Left lung (tissue), 10 donors: ENCODE measurements around the gene LSM4. TPM values are rescaled to one million over a fixed set of nuclear protein-coding genes. Genes with fewer than 3 reads are reported as not detected.

Source experiments
- ATAC-seq: fragments of 200-7000 bp; cut with Tn5 transposase; one replicate; pipeline ENCODE4 v1.9.1; 2020; ENCODE audit warnings: moderate library complexity
- DNase-seq, 4 donors: peaks; one replicate each; pipeline ENCODE4 v3.0.0-alpha.2; 2013 to 2020
- H3K27ac ChIP-seq, 2 donors: fragments of 200-600 bp; sonication (generic) in 1 of 2; one replicate each; pipeline versions ENCODE4 v1.5.0 to v1.8.0; 2020 to 2021
- H3K27me3 ChIP-seq, 2 donors: fragments of 200-600 bp; sonication (generic) in 1 of 2; one replicate each; pipeline versions ENCODE4 v1.5.0 to v1.8.0; 2020 to 2021
- H3K36me3 ChIP-seq, 2 donors: fragments of 200-600 bp; sonication (generic) in 1 of 2; one replicate each; pipeline versions ENCODE4 v1.5.0 to v1.8.0; 2020 to 2021
- H3K4me1 ChIP-seq, 2 donors: fragments of 200-600 bp; one replicate each; pipeline ENCODE4 v1.8.0; 2021
- H3K4me3 ChIP-seq, 2 donors: fragments of 200-600 bp; sonication (generic) in 1 of 2; one replicate each; pipeline versions ENCODE4 v1.5.0 to v1.8.0; 2020 to 2021; ENCODE audit warnings: mild to moderate bottlenecking in 1 of 2
- H3K9me3 ChIP-seq, 2 donors: fragments of 200-600 bp; sonication (generic) in 1 of 2; one replicate each; pipeline versions ENCODE4 v1.5.0 to v1.8.0; 2020 to 2021
- intact Hi-C, 2 donors: fragments of 100-400 bp; cut with DNase I; formaldehyde crosslinking; loops; one replicate each; pipeline versions ENCODE4 v1.11.2 to v1.14.2; 2022
- polyA plus RNA-seq, 6 donors: library from polyadenylated mRNA; unstranded; fragments of 120-200 nt; gene quantifications; one replicate each; pipeline ENCODE4 v1.2.1, GENCODE V29; 2013; ENCODE audit not compliant: insufficient read length in 6 of 6
- total RNA-seq, 2 donors: library from RNA; stranded (reverse); fragmentation: NEBNext Ultra II Directional; extraction: Animal tissue kit (Norgen Biotek cat#: 25700); gene quantifications; one replicate each; pipeline ENCODE4 v1.2.1, GENCODE V29; 2021
- TF ChIP-seq, protein P1 (sequence below), 2 donors: fragments of 200-600 bp; sonication (generic) in 1 of 2; IDR thresholded peaks; one replicate each; pipeline versions ENCODE4 v1.5.0 to v1.8.0; 2021; ENCODE audit warnings: antibody characterized with exemption in 2 of 2
- donor health status: DM: no; HTN: yes; CAD: no.
- donor health status: DM: no; HTN: no; CAD: no.

The LSM4 gene
- total and polyA plus RNA-seq, 8 donors, result 72.7 to 121 (median 84.8) TPM

- no peak for ATAC-seq
- peaks cover 23 to 65% of the 10 kb centered on the region in 2 donors for H3K4me1 ChIP-seq
- no peak overlapping the region for H3K4me3 ChIP-seq
These were observed 4.7 kb downstream of the LSM4 start for GRCh38 chr19:18317961-18318800.

DNA sequence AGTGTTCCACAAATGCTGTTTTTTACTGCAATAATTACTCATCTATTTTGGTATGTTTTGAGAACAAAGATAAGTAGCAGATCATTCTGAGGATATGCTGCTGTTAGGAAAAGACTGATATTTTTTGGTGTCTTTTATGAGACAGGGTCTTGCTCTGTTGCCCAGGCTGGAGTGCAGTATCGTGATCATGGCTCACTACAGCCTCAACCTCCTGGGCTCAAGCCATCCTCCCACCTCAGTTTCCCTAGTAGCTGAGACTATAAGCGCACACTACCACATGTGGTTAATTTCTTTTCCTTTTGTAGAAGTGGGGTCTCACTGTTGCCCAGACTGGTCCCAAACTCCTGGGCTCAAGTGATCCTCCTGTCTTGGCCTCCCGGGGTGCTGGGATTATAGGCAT lies 9.5 kb downstream of the LSM4 start:
- ATAC-seq (no peak), DNase-seq (no peak)
- Histone ChIP-seq H3K4me1 (peaks cover 0 to 22% of the 10 kb centered on the region in 2 donors), H3K27me3 (no peaks in the 10 kb centered on the region), H3K36me3 (peaks cover 0 to 63% of the 10 kb centered on the region in 2 donors), H3K27ac (peak overlapping the region in 1 of 2 donors; percentile 45), H3K4me3 (no peak overlapping the region), H3K9me3 (no peaks in the 10 kb centered on the region)
- TF ChIP-seq, protein P1, sequence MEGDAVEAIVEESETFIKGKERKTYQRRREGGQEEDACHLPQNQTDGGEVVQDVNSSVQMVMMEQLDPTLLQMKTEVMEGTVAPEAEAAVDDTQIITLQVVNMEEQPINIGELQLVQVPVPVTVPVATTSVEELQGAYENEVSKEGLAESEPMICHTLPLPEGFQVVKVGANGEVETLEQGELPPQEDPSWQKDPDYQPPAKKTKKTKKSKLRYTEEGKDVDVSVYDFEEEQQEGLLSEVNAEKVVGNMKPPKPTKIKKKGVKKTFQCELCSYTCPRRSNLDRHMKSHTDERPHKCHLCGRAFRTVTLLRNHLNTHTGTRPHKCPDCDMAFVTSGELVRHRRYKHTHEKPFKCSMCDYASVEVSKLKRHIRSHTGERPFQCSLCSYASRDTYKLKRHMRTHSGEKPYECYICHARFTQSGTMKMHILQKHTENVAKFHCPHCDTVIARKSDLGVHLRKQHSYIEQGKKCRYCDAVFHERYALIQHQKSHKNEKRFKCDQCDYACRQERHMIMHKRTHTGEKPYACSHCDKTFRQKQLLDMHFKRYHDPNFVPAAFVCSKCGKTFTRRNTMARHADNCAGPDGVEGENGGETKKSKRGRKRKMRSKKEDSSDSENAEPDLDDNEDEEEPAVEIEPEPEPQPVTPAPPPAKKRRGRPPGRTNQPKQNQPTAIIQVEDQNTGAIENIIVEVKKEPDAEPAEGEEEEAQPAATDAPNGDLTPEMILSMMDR (IDR thresholded peaks at IDR 0.05), result no peak
- intact Hi-C loops, result no loop called here

More at GRCh38 chr19:18317961-18318800, 4.7 kb downstream of the LSM4 start:
- Histone ChIP-seq H3K27ac (peak overlapping the region; percentile 81 to 91), H3K36me3 (peaks cover 0 to 16% of the 10 kb centered on the region in 2 donors), H3K27me3 (no peaks in the 10 kb centered on the region), H3K9me3 (no peaks in the 10 kb centered on the region)
- TF ChIP-seq, protein P1 (IDR thresholded peaks at IDR 0.05), result no peak
- intact Hi-C loops, result no loop called here
- peak in 3 of 4 donors; percentile 26 to 85 (median 68) for DNase-seq

DNA sequence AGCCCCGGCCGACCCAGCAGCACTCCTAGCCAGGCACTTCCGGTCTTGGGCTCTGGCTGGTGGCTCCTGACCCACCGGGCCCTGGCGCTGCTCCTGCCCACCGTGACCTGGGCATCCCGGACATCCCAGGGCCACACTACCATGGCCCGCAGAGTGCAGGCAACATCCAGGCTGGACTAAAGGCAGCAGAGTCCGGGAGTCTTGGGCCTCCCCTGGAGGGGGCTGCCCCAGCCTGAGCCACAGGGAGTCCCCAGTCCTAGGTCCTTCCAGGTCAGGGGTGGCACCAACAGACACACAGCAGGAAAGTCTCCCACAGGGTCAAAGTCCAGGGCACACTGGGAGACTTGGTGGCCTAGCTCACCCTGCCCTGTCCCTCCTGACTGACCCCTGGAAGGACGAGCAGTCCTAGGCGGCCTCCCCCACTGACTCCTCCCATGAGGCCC lies 10.8 kb downstream of the LSM4 start:
- peaks cover 0 to 76% of the 10 kb centered on the region in 2 donors for H3K36me3 ChIP-seq

DNA sequence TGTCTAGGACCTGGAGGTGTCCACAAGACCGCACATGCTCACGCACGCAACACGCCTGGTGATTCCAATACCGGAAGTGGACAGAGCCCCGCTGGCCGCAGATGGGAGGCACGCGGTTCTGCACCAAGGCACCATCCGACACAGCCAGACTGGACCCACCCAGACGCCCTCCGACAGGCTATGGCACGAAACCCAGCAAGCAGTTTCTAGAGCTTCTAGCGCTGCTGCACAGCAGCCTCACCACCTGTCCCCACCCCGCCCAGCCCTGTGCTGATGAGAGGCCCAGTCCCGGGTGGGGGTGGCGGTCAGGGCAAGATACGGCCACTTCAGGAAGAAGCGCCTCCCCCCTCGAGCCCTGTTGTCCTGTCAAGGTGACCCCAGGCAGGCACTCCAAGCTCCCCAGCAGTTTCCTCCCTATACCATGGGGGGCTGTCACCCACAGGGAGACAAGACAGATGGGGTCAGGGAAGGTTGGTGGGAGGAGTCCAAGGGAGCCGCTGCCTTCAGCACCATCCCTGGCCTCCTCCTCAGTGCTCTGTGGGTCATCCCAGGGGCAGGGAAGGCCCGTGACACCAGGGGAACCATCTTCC lies 11.3 kb downstream of the LSM4 start:
- Histone ChIP-seq H3K9me3 (no peaks in the 10 kb centered on the region), H3K4me3 (no peak overlapping the region), H3K27me3 (no peaks in the 10 kb centered on the region), H3K4me1 (peaks cover 2 to 11% of the 10 kb centered on the region in 2 donors), H3K36me3 (peaks cover 0 to 81% of the 10 kb centered on the region in 2 donors), H3K27ac (no peak overlapping the region)
- TF ChIP-seq, protein P1 (IDR thresholded peaks at IDR 0.05), result no peak
- intact Hi-C loops, result no loop called here
- ATAC-seq (no peak), DNase-seq (no peak)

More for the DNA sequence above, 10.8 kb downstream of the LSM4 start:
- H3K4me1 ChIP-seq, result peaks cover 0 to 11% of the 10 kb centered on the region in 2 donors
- TF ChIP-seq, protein P1 (IDR thresholded peaks at IDR 0.05), result no peak
- no peaks in the 10 kb centered on the region for H3K27me3 ChIP-seq
- ATAC-seq (no peak), DNase-seq (no peak)
- H3K27ac ChIP-seq, result no peak overlapping the region
- H3K9me3 ChIP-seq, result no peaks in the 10 kb centered on the region
- no peak overlapping the region for H3K4me3 ChIP-seq
- intact Hi-C loops, result no loop called here

DNA sequence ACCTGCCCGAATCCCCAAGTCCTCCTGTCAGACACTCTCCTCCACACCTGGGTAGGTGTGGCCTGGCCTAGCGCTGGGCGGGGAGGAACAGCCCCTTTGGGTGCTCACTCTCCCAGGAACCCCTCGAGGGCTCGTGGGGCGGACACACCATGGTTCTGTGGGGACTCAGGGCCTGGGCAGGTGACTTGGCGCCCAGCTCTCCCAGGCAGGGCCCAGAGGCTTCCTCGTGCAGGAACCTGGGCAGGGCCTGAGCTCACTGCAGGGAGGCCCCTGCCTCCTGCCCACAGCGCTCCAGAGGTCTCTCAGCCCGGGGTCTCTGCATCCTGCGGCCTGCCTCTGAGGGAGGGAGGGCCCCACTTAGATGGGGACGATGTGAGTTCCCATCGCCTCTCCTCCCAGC lies 11.9 kb downstream of the LSM4 start:
- intact Hi-C loops, result no loop called here
- no peak overlapping the region for H3K27ac ChIP-seq

More for the DNA sequence above, 11.9 kb downstream of the LSM4 start:
- Histone ChIP-seq H3K9me3 (no peaks in the 10 kb centered on the region), H3K4me3 (no peak overlapping the region), H3K27me3 (no peaks in the 10 kb centered on the region), H3K4me1 (peaks cover 5 to 14% of the 10 kb centered on the region in 2 donors), H3K36me3 (peaks cover 0 to 84% of the 10 kb centered on the region in 2 donors)
- no peak for ATAC-seq
- no peak for DNase-seq
- TF ChIP-seq, protein P1 (IDR thresholded peaks at IDR 0.05), result no peak
